GM21526 (cell line): ENCODE data around the gene IQCE.

Source experiments
- ATAC-seq: cut with Tn5 transposase; IDR thresholded peaks from one replicate; pipeline ENCODE4 v1.9.1; 2021; ENCODE audit warnings: moderate library complexity; ENCODE audit not compliant: unreplicated experiment, low FRiP score

Gene IQCE

GRCh38 chr7:2641406-2642393 is 82.9 kb downstream of the IQCE start:
- no peak for ATAC-seq

- no peak for ATAC-seq
Measured at GRCh38 chr7:2643386-2644219, 84.8 kb downstream of the IQCE start.

GRCh38 chr7:2644220-2644561 is 85.4 kb downstream of the IQCE start:
- no peak for ATAC-seq

- no peak for ATAC-seq
Measured at GRCh38 chr7:2644562-2645273, 85.9 kb downstream of the IQCE start.

- ATAC-seq = no peak
Measured at GRCh38 chr7:2645274-2645868, 86.6 kb downstream of the IQCE start.

GRCh38 chr7:2646336-2646679 is 87.5 kb downstream of the IQCE start:
- no peak for ATAC-seq

- no peak for ATAC-seq
Measured at GRCh38 chr7:2646680-2647571, 88.1 kb downstream of the IQCE start.

GRCh38 chr7:2647594-2648172 is 88.9 kb downstream of the IQCE start:
- no peak for ATAC-seq

- no peak for ATAC-seq
Measured at GRCh38 chr7:2649139-2649838, 90.5 kb downstream of the IQCE start.

GRCh38 chr7:2649991-2650390 is 91.2 kb downstream of the IQCE start:
- no peak for ATAC-seq

GRCh38 chr7:2650451-2650850 is 91.7 kb downstream of the IQCE start:
- ATAC-seq = no peak

GRCh38 chr7:2651336-2651735 is 92.6 kb downstream of the IQCE start:
- ATAC-seq = no peak

GRCh38 chr7:2651847-2652735 is 93.3 kb downstream of the IQCE start:
- no peak for ATAC-seq

- ATAC-seq = no peak
Measured at GRCh38 chr7:2652736-2653060, 93.9 kb downstream of the IQCE start.

GRCh38 chr7:2654059-2654458 is 95.3 kb downstream of the IQCE start:
- ATAC-seq = no peak

- ATAC-seq = no peak
Measured at GRCh38 chr7:2655870-2656614, 97.3 kb downstream of the IQCE start.

- ATAC-seq = no peak
Measured at GRCh38 chr7:2657208-2657607, 98.4 kb downstream of the IQCE start.
